Heart right ventricle (tissue), 16 donors: ENCODE results near the gene SURF4. TPM values are rescaled to one million over a fixed set of nuclear protein-coding genes. Genes with fewer than 3 reads are reported as not detected.
A peak's percentile ranks its signal among the peaks of the same experiment; 100 is the strongest.

Experiments
- ATAC-seq, 8 donors: fragments of 200-7000 bp; cut with Tn5 transposase; one replicate each; pipeline ENCODE4 v1.9.1; 2020; ENCODE audit warnings: mild to moderate bottlenecking in 8 of 8, moderate library complexity in 8 of 8, moderate number of reproducible peaks in 1 of 8
- DNase-seq, 2 donors: peaks; one replicate each; pipeline ENCODE4 v3.0.0-alpha.2; 2020
- H3K27ac ChIP-seq, 10 donors: fragments of 200-600 bp; sonication (generic) in 2 of 10; one replicate each; pipeline versions ENCODE4 v1.5.0 to v1.8.0; 2020 to 2022; ENCODE audit warnings: mild to moderate bottlenecking in 3 of 10
- H3K27me3 ChIP-seq, 7 donors: fragments of 200-600 bp; one replicate each; pipeline ENCODE4 v1.8.0; 2021 to 2022; ENCODE audit warnings: mild to moderate bottlenecking in 2 of 7
- H3K36me3 ChIP-seq, 9 donors: fragments of 200-600 bp; sonication (generic) in 1 of 9; one replicate each; pipeline versions ENCODE4 v1.5.0 to v1.8.0; 2020 to 2022; ENCODE audit warnings: mild to moderate bottlenecking in 2 of 9
- H3K4me1 ChIP-seq, 9 donors: fragments of 200-600 bp; sonication (generic) in 1 of 9; one replicate each; pipeline versions ENCODE4 v1.5.0 to v1.8.0; 2020 to 2022; ENCODE audit warnings: mild to moderate bottlenecking in 4 of 9
- H3K4me3 ChIP-seq, 10 donors: fragments of 200-600 bp; sonication (generic) in 2 of 10; one replicate each; pipeline versions ENCODE4 v1.5.0 to v1.8.0; 2020 to 2022; ENCODE audit warnings: mild to moderate bottlenecking in 7 of 10, moderate library complexity in 2 of 10
- H3K9me3 ChIP-seq, 11 donors: fragments of 200-600 bp in 10 of 11; sonication (generic) in 2 of 11; one replicate each; pipeline versions ENCODE4 v1.5.0 to v1.8.0; 2013 to 2022; ENCODE audit warnings: mild to moderate bottlenecking in 2 of 11, control low read depth in 1 of 11, moderate library complexity in 1 of 11
- CTCF ChIP-seq, 9 donors: fragments of 200-600 bp; sonication (generic) in 2 of 9; IDR thresholded peaks; one replicate each; pipeline versions ENCODE4 v1.5.0 to v1.8.0; 2021 to 2022; ENCODE audit warnings: antibody characterized with exemption in 9 of 9, mild to moderate bottlenecking in 5 of 9, moderate library complexity in 1 of 9
- WGBS, 2 donors: extraction: QIAGEN DNeasy Blood & Tissue Kit; methylation state at CpG; one replicate each; pipeline ENCODE4 v1.1.7; 2013; ENCODE audit warnings: inconsistent platforms in 1 of 2; 5-methylcytosine and 5-hydroxymethylcytosine counted together
- intact Hi-C, 10 donors: fragments of 100-400 bp; cut with DNase I; formaldehyde crosslinking; loops; one replicate each; pipeline versions ENCODE4 v1.11.1 to v1.14.2; 2022
- long read RNA-seq, 3 donors: library from polyadenylated mRNA; unstranded; transcript quantifications; one replicate each; pipeline ENCODE4 v2.0.0, GENCODE V29; 2020 to 2021
- polyA plus RNA-seq, 2 donors: library from polyadenylated mRNA; stranded (reverse); fragments of 200-250 nt; gene quantifications; one replicate each; pipeline ENCODE4 v1.2.3, GENCODE V29; 2013
- total RNA-seq, 10 donors: library from RNA; stranded (reverse); fragmentation: NEBNext Ultra II Directional in 3 of 10; extraction: Animal tissue kit (Norgen Biotek cat#: 25700) in 3 of 10; gene quantifications; one replicate each; pipeline versions ENCODE4 v1.2.1 to v1.2.4, GENCODE V29; 2021 to 2023
- donor health status: Arrhythmogenic right ventricular cardiomyopathy.
- donor health status: ischemic (EF 13 %, LVEDD 7.1; RV severe dilation, severe dysfunction).
- donor health status: healthy with polysubstance abuse.
- donor health status: DM: no; HTN: yes; CAD: no.
- donor health status: DM: no; HTN: no; CAD: no.
- donor health status: ischemic (EF 25% LVEDD 6.9; RV normal size, moderate dysfunction).
- donor health status: ischemic (EF 25% LVEDD 5.7; RV mildly dilated, moderate dysfunction).
- donor health status: healthy.
- donor health status: DM: yes; HTN: yes; CAD: no.
- donor health status: Ischemic cardiomyopathy.
- donor health status: ischemic (EF 35%, LVEDD 5.7; RV mildly dilated, moderate dysfunction).
- donor health status: nonischemic (EF 11% LVEDD 7.7; RV severe dilation, severe dysfunction).
- donor health status: DM: yes; HTN: yes; CAD: no.
- donor health status: PGD.
- donor health status: ischemic (EF 29% LVEDD 5.4; RV normal size, mild dysfunction).
- donor health status: nonischemic (EF 23%, LVEDD 6.1; RV moderate dilation, normal function).

Gene SURF4
- total RNA-seq (100 to 1,000 TPM in 1 of 10 donors, 10 to 100 TPM in 9; 56.1 to 104 (median 64.2) TPM), polyA plus RNA-seq (100 to 1,000 TPM in 1 of 2 donors, 10 to 100 TPM in 1; 21.5 to 113 TPM)
- long read RNA-seq, donor 1, transcript SURF4-202 (6 exons, 2,984 nt), result major isoform, 115 of 140 reads
- long read RNA-seq, donor 1, partial matches to known transcripts, result 6 of 140 reads
- long read RNA-seq, donor 1, other reads (novel, unspliced or antisense), result 19 of 140 reads
- long read RNA-seq, donor 2, transcript SURF4-202 (6 exons, 2,984 nt), result major isoform, 135 of 174 reads
- long read RNA-seq, donor 2, partial matches to known transcripts, result 13 of 174 reads
- long read RNA-seq, donor 2, other reads (novel, unspliced or antisense), result 25 of 174 reads
- long read RNA-seq, donor 3, transcript SURF4-202 (6 exons, 2,984 nt), result major isoform, 350 of 462 reads
- long read RNA-seq, donor 3, partial matches to known transcripts, result 18 of 462 reads
- long read RNA-seq, donor 3, other reads (novel, unspliced or antisense), result 93 of 462 reads

DNA sequence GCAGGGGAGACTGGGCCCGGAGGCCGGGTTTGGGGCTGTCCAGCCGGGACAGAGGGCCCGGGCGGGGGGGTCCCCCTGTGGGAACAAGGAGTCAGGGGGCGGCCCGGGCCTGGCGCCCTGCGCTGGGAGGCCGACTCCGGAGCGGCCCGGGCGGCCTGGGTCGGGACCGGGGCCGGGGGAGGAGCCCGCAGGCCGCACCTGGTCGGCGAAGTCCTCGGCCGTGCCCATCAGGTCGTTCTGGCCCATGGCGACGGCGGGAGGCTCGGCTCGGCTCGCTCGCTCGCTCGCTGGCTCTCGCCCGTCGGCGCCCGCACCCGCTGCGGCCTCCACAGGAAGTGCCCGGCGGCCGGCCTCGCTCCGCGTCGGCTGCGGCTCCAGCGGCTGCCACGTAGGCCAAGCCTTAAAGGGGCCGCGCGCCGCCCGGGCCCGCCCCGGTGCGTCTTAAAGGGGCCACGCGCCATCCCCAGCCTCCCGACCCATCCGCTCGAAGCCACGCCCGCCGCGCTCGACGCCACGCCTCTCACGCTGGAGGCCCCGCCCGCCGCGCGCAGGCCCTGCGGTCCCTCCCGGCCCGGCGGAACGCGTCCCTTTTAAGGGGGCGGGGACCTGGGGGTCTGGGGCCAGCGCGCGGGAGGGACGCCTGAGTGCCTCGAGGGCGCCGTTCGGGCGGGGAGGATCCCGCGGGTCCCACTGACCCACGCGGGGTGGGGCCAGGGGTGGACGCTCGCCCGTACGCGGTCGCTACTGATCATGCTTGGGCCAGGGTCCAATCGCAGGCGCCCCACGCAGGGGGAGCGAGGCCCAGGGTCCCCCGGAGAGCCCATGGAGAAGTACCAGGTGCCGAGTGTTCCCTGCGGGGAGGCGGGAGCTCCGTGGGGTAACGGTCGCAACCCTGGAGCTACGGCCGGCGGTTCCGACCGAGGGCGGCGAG, at the start of gene SURF4, which contains the start of gene STKLD1:
Gene SURF4, minus strand, starts transcription at position 337 of the 931 bp plus-strand sequence. Its CDS starts 91 bp downstream, at position 246.
Gene STKLD1, plus strand, starts transcription at position 643 of the 931 bp plus-strand sequence. Its CDS starts 108 bp downstream, at position 751.
- WGBS, 2 donors, result 0 to 1% methylated on average over 88 to 120 of the region's 120 CpGs
- peaks cover 0 to 8% (median 0%) of the 10 kb centered on the region in 11 donors for H3K9me3 ChIP-seq
- peak within 1 kb of the TSS; percentile 78 to 100 (median 96) for H3K4me3 ChIP-seq
- peaks cover 13 to 53% (median 47%) of the 10 kb centered on the region in 9 donors for H3K4me1 ChIP-seq
- peak; percentile 94 to 97 for DNase-seq
- intact Hi-C loops, result loop anchor here in 3 of 10 donors (2.0 to 5.0 kb wide), 4 partner anchors 27 to 44 kb away; partner anchors contain the start of genes REXO4 (in 2 of the 3), MED22 (in 1 of the 3), RPL7A (in 1 of the 3) and SURF6 (in 1 of the 3)
- peaks cover 0 to 25% (median 7%) of the 10 kb centered on the region in 9 donors for H3K36me3 ChIP-seq
- no peaks in the 10 kb centered on the region for H3K27me3 ChIP-seq
- peak in 1 of 9 donors; percentile 13 for TF ChIP-seq CTCF (IDR thresholded peaks at IDR 0.05)
- ATAC-seq, result peak; percentile 97 to 99 (median 98)
- peak within 1 kb of the TSS; percentile 76 to 99 (median 96) for H3K27ac ChIP-seq

GRCh38 chr9:133425049-133425632, 49.3 kb upstream of the SURF4 start:
- TF ChIP-seq CTCF (IDR thresholded peaks at IDR 0.05), result no peak
- Histone ChIP-seq H3K9me3 (no peaks in the 10 kb centered on the region), H3K4me1 (peaks cover 0 to 5% (median 3%) of the 10 kb centered on the region in 9 donors), H3K27me3 (peaks cover 5 to 53% (median 41%) of the 10 kb centered on the region in 7 donors), H3K27ac (no peak overlapping the region), H3K4me3 (no peak overlapping the region), H3K36me3 (no peaks in the 10 kb centered on the region)
- no peak for DNase-seq
- no peak for ATAC-seq
- WGBS, 2 donors, result 87 to 93% methylated on average over 22 of the region's 22 CpGs
- intact Hi-C loops, result loop anchor here in 1 of 10 donors (5.0 kb wide), 1 partner anchor 1097 kb away; no protein-coding TSS in a partner anchor

DNA sequence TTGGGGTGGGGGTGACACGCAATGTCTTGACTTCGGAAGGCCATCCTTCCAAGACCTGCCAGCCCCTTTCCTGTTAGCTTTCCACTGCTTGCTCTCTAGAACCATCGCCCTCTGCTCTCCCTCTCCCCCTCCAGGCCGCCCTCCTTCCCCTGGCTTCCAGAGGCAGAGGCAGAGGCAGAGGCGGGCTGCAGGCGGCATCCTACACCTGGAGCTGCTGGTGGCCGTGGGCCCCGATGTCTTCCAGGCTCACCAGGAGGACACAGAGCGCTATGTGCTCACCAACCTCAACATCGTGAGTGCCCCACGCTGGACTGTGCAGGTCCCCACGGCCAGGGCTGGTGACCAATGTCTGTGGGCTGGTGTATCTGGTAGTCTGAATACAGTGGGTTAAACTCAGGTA, 48.3 kb upstream of the SURF4 start:
- 95 to 96% methylated on average over 12 of the region's 12 CpGs for WGBS, 2 donors
- intact Hi-C loops, result no loop called here

More for the DNA sequence above, 48.3 kb upstream of the SURF4 start:
- Histone ChIP-seq H3K27me3 (peaks cover 5 to 47% (median 35%) of the 10 kb centered on the region in 7 donors), H3K9me3 (no peaks in the 10 kb centered on the region), H3K4me1 (peaks cover 0 to 5% (median 3%) of the 10 kb centered on the region in 9 donors), H3K27ac (no peak overlapping the region), H3K36me3 (no peaks in the 10 kb centered on the region), H3K4me3 (no peak overlapping the region)
- DNase-seq (no peak), ATAC-seq (peak in 1 of 8 donors; percentile 18)
- TF ChIP-seq CTCF (IDR thresholded peaks at IDR 0.05), result no peak
